K562 (cell line): ENCODE results near the gene GPRIN2. TPM values are rescaled to one million over a fixed set of nuclear protein-coding genes. Genes with fewer than 3 reads are reported as not detected.
"Not testable (repeated sequence)": the region's sequence is repeated elsewhere in the genome, so short reads cannot be mapped to it uniquely, and the experiment has no call there.

ENCODE experiments used
- ATAC-seq: fragments of 200-7000 bp; cut with Tn5 transposase; 3 replicates; pipeline ENCODE4 v1.9.1; 2020; ENCODE audit warnings: moderate library complexity
- BruUV-seq: library from RNA; stranded (reverse); fragments of 400-500 nt; replicated peaks from 2 replicates; lab custom pipeline; 2021; lab: Mats Ljungman, UMichigan
- CTCF ChIA-PET: fragments of 300-600 bp; formaldehyde crosslinking; extraction: SDS; loops from one replicate; lab custom pipeline; 2021; ENCODE audit warnings: low intra/inter-chr PET ratio; lab: Yijun Ruan, JAX
- POLR2A ChIA-PET: fragments of 300-600, 350-650 bp; sonication (Branson Sonifier 250); formaldehyde crosslinking; extraction: SDS; loops from one replicate; lab custom pipeline; 2021; ENCODE audit warnings: antibody characterized with exemption, inconsistent platforms; lab: Yijun Ruan, JAX
- DNase-seq, 4 experiments: peaks; one replicate each; pipeline versions ENCODE4 v3.0.0 to v3.0.0-alpha.2; 2011 to 2018; ENCODE audit warnings: low spot score in 3 of 4, mixed read lengths in 3 of 4; ENCODE audit errors: extremely low read depth in 1 of 4
- FAIRE-seq: peaks from 2 replicates; lab custom pipeline; 2011; peaks lifted over from hg19 to GRCh38; lab: Jason Lieb, UNC
- H2AFZ ChIP-seq: 2 replicates; pipeline ENCODE4 v1.6.0; 2011; ENCODE audit warnings: low read depth, low read length, control low read depth, inconsistent platforms
- H3K27ac ChIP-seq: fragments of 200-600 bp; 3 replicates; pipeline ENCODE4 v1.8.0; 2011; ENCODE audit warnings: low read depth, mild to moderate bottlenecking, control low read depth, inconsistent platforms, low read length, moderate library complexity, mixed read lengths; ENCODE audit errors: extremely low read depth
- H3K27me3 ChIP-seq, 2 experiments: fragments of 300-600 bp in 1 of 2; 2 replicates in 1 of 2; 3 replicates in 1 of 2; pipeline versions ENCODE4 v1.6.0 to v1.8.0; 2011; ENCODE audit warnings: inconsistent platforms in 2 of 2, low read length in 2 of 2, mild to moderate bottlenecking in 1 of 2, mixed read lengths in 1 of 2, moderate library complexity in 1 of 2; ENCODE audit not compliant: control insufficient read depth in 2 of 2, insufficient read depth in 2 of 2
- H3K36me3 ChIP-seq: fragments of 300-600 bp; 3 replicates; pipeline ENCODE4 v1.8.0; 2011; ENCODE audit warnings: mild to moderate bottlenecking, low read length, inconsistent platforms; ENCODE audit not compliant: control insufficient read depth, insufficient read depth
- H3K4me1 ChIP-seq, 2 experiments: fragments of 200-600 bp in 1 of 2; replicated peaks in 1 of 2; 2 replicates in 1 of 2; 3 replicates in 1 of 2; pipeline versions ENCODE4 v1.5.1 to v1.8.0; 2011; ENCODE audit warnings: inconsistent platforms in 2 of 2, low read length in 2 of 2, mild to moderate bottlenecking in 1 of 2, mixed read lengths in 1 of 2, moderate library complexity in 1 of 2; ENCODE audit not compliant: control insufficient read depth in 2 of 2, insufficient read depth in 2 of 2
- H3K4me2 ChIP-seq: 2 replicates; pipeline ENCODE4 v1.6.1; 2011; ENCODE audit warnings: low read length, control low read depth, inconsistent platforms, mixed read lengths; ENCODE audit not compliant: insufficient read depth
- H3K4me3 ChIP-seq: fragments of 200-600 bp; sonication (generic), shearing (Covaris generic); 2 replicates; pipeline ENCODE4 v1.5.1; 2016; ENCODE audit warnings: control low read depth, inconsistent platforms
- H3K79me2 ChIP-seq: fragments of 200-600 bp; 3 replicates; pipeline ENCODE4 v1.8.0; 2011; ENCODE audit warnings: low read length, inconsistent platforms; ENCODE audit not compliant: control insufficient read depth, insufficient read depth
- H3K9ac ChIP-seq, 2 experiments: 2 replicates each; pipeline versions ENCODE4 v1.6.0 to v1.6.1; 2011; ENCODE audit warnings: low read depth in 2 of 2, low read length in 2 of 2, control low read depth in 1 of 2, inconsistent platforms in 1 of 2, mild to moderate bottlenecking in 1 of 2, mixed read lengths in 1 of 2; ENCODE audit not compliant: insufficient read depth in 1 of 2
- H3K9me1 ChIP-seq: one replicate; pipeline ENCODE4 v1.6.0; 2011; ENCODE audit warnings: inconsistent platforms, mild to moderate bottlenecking, low read length, moderate library complexity; ENCODE audit not compliant: control insufficient read depth, insufficient read depth
- H3K9me3 ChIP-seq: replicated peaks from 2 replicates; pipeline ENCODE4 v1.5.1; 2011; ENCODE audit warnings: low read depth, low read length, inconsistent platforms; ENCODE audit not compliant: control insufficient read depth, insufficient read depth
- H4K20me1 ChIP-seq: replicated peaks from 2 replicates; pipeline ENCODE4 v1.6.1; 2011; ENCODE audit warnings: low read length, inconsistent platforms, mixed read lengths; ENCODE audit not compliant: control insufficient read depth, insufficient read depth
- WGBS: fragments of 100-300 bp; shearing (Covaris generic); methylation state at CpG from one replicate; pipeline ENCODE4 v1.1.6; 2016; ENCODE audit warnings: low coverage, mixed read lengths; ENCODE audit not compliant: insufficient coverage; ENCODE audit errors: missing lambda C conversion rate; 5-methylcytosine and 5-hydroxymethylcytosine counted together
- in situ Hi-C: fragments of 300-500 bp; cut with MboI; formaldehyde crosslinking; loops from 4 replicates; pipeline ENCODE4 v1.15.0; 2018; ENCODE audit warnings: inconsistent platforms, mixed read lengths
- intact Hi-C: fragments of 100-400 bp; cut with micrococcal nuclease; formaldehyde crosslinking; loops from 2 replicates; pipeline ENCODE4 v1.14.2; 2022
- polyA plus RNA-seq, 8 experiments: library from polyadenylated mRNA; depleted of rRNA in 4 of 8; stranded (reverse) in 5 of 8; unstranded in 3 of 8; fragments of >200 nt; fragmentation: Nextera tagmentation in 2 of 8; fragmentation: Illumina TruSeq in 1 of 8; extraction: Ambion mirVana in 2 of 8; extraction: Trizol in 1 of 8; gene quantifications; 2 replicates each; pipeline versions ENCODE4 v1.2.1 to v1.2.3, GENCODE V29; 2011 to 2014; ENCODE audit warnings: inconsistent platforms in 1 of 8, missing spikeins in 1 of 8
- total RNA-seq, 7 experiments: library from RNA; depleted of rRNA in 6 of 7; stranded (reverse); fragments of >200 nt in 6 of 7; fragmentation: Illumina TruSeq in 2 of 7; extraction: Trizol in 2 of 7; gene quantifications; 2 replicates each; pipeline versions ENCODE4 v1.2.1 to v1.2.3, GENCODE V29; 2011 to 2021; ENCODE audit warnings: low replicate concordance in 1 of 7

The GPRIN2 gene
- total and polyA plus RNA-seq, 9 of the 15 experiments (the other 6 are each of a cell fraction or from before 2014, with no cell fraction given) = not detected

GRCh38 chr10:46585246-46585645 lies 28.8 kb upstream of the GPRIN2 start:
- CTCF ChIA-PET, H3K4me3 ChIP-seq, H3K9me1 ChIP-seq, DNase-seq, in situ Hi-C loops, H3K27ac ChIP-seq, intact Hi-C loops, ATAC-seq, H3K9ac ChIP-seq, BruUV-seq, H2AFZ ChIP-seq, H3K79me2 ChIP-seq, POLR2A ChIA-PET, H3K27me3 ChIP-seq, H4K20me1 ChIP-seq, FAIRE-seq, H3K9me3 ChIP-seq, H3K4me2 ChIP-seq, H3K36me3 ChIP-seq, H3K4me1 ChIP-seq: not testable (repeated sequence)
- WGBS = no CpG with 5 or more reads among the region's 13 CpGs

- H3K9ac ChIP-seq, ATAC-seq, BruUV-seq, intact Hi-C loops, POLR2A ChIA-PET, DNase-seq, H3K9me3 ChIP-seq, H3K4me2 ChIP-seq, FAIRE-seq, H2AFZ ChIP-seq, H3K9me1 ChIP-seq, in situ Hi-C loops, H3K79me2 ChIP-seq, H3K27ac ChIP-seq, H3K36me3 ChIP-seq, H3K27me3 ChIP-seq, H3K4me3 ChIP-seq, H4K20me1 ChIP-seq, CTCF ChIA-PET, H3K4me1 ChIP-seq: not testable (repeated sequence)
- WGBS = 20% methylated on average over 3 of the region's 11 CpGs
These were observed 27.7 kb upstream of the GPRIN2 start for GRCh38 chr10:46584196-46584595.

- H3K9ac ChIP-seq, H3K9me3 ChIP-seq, intact Hi-C loops, BruUV-seq, H3K4me2 ChIP-seq, H2AFZ ChIP-seq, H3K4me1 ChIP-seq, in situ Hi-C loops, H3K9me1 ChIP-seq, H3K79me2 ChIP-seq, POLR2A ChIA-PET, ATAC-seq, H4K20me1 ChIP-seq, H3K36me3 ChIP-seq, FAIRE-seq, CTCF ChIA-PET, H3K4me3 ChIP-seq, H3K27me3 ChIP-seq, H3K27ac ChIP-seq, DNase-seq: not testable (repeated sequence)
- 0% methylated on average over 1 of the region's 11 CpGs for whole genome bisulfite sequencing
These were observed 26.1 kb upstream of the GPRIN2 start for GRCh38 chr10:46582568-46582967.

- in situ Hi-C loops, intact Hi-C loops, H4K20me1 ChIP-seq, H3K4me1 ChIP-seq, CTCF ChIA-PET, H3K36me3 ChIP-seq, ATAC-seq, H3K9ac ChIP-seq, H3K4me2 ChIP-seq, POLR2A ChIA-PET, H3K9me3 ChIP-seq, H3K27ac ChIP-seq, H3K79me2 ChIP-seq, H2AFZ ChIP-seq, DNase-seq, FAIRE-seq, BruUV-seq, H3K27me3 ChIP-seq, H3K9me1 ChIP-seq, H3K4me3 ChIP-seq: not testable (repeated sequence)
- WGBS = 10% methylated on average over 6 of the region's 12 CpGs
These were observed 25.5 kb upstream of the GPRIN2 start for GRCh38 chr10:46581997-46582396.
